A549 (cell line): ENCODE measurements around the gene AK3. TPM values are rescaled to one million over a fixed set of nuclear protein-coding genes. Genes with fewer than 3 reads are reported as not detected.
A peak's percentile ranks its signal among the peaks of the same experiment; 100 is the strongest.

Experiments used
- ATAC-seq, 2 experiments: fragments of 200-7000 bp in 1 of 2; fragments of >200 bp in 1 of 2; cut with Nextera tagmentation in 1 of 2; cut with Tn5 transposase in 1 of 2; 3 replicates each; pipeline versions ENCODE4 v1.8.0 to v1.9.1; 2018 to 2020; ENCODE audit warnings: mild to moderate bottlenecking in 1 of 2, moderate library complexity in 1 of 2
- CTCF ChIA-PET: fragments of 300-600 bp; sonication (Branson Sonifier 250); formaldehyde crosslinking; extraction: SDS; loops from one replicate; lab custom pipeline; 2021; ENCODE audit warnings: antibody characterized with exemption, inconsistent platforms; lab: Yijun Ruan, JAX
- POLR2A ChIA-PET: fragments of 350-600 bp; formaldehyde crosslinking; extraction: SDS; loops from one replicate; lab custom pipeline; 2021; ENCODE audit warnings: antibody characterized with exemption, inconsistent platforms; lab: Yijun Ruan, JAX
- DNase-seq, 2 experiments: peaks; one replicate each; pipeline versions ENCODE4 v3.0.0 to v3.0.0-alpha.2; 2011 to 2016; ENCODE audit warnings: low read depth in 1 of 2, low spot score in 1 of 2
- FAIRE-seq: peaks from 2 replicates; lab custom pipeline; 2011; peaks lifted over from hg19 to GRCh38; lab: Jason Lieb, UNC
- H3K27ac ChIP-seq, 2 experiments: fragments of >200 bp; sonication (Bioruptor Twin); formaldehyde crosslinking; 3 replicates each; pipeline ENCODE4 v1.5.1; 2016 to 2017
- H3K4me1 ChIP-seq: fragments of >200 bp; sonication (Bioruptor Twin); formaldehyde crosslinking; 3 replicates; pipeline ENCODE4 v1.6.1; 2016
- H3K4me2 ChIP-seq: fragments of >200 bp; sonication (Bioruptor Twin); formaldehyde crosslinking; 3 replicates; pipeline ENCODE4 v1.6.1; 2016
- H3K4me3 ChIP-seq: fragments of >200 bp; sonication (Bioruptor Twin); formaldehyde crosslinking; 3 replicates; pipeline ENCODE4 v1.5.1; 2016
- H3K9me3 ChIP-seq: fragments of >200 bp; sonication (Bioruptor Twin); formaldehyde crosslinking; 3 replicates; pipeline ENCODE4 v1.6.1; 2016
- CBX8 ChIP-seq: fragments of 200-600 bp; sonication (generic); IDR thresholded peaks from 2 replicates; pipeline ENCODE4 v1.6.1; 2016
- CHD4 ChIP-seq: fragments of 200-600 bp; sonication (generic); IDR thresholded peaks from 2 replicates; pipeline ENCODE4 v1.6.1; 2016; ENCODE audit warnings: antibody characterized with exemption, mild to moderate bottlenecking, borderline replicate concordance
- CTCF ChIP-seq: fragments of >200 bp; sonication (Bioruptor Twin); formaldehyde crosslinking; IDR thresholded peaks from 3 replicates; pipeline ENCODE4 v1.5.1; 2016
- E2F6 ChIP-seq: IDR thresholded peaks from 2 replicates; pipeline ENCODE4 v1.6.1; 2012; ENCODE audit warnings: low read depth, borderline replicate concordance
- EHF ChIP-seq: fragments of 250-450 bp; sonication (Bioruptor Pico); IDR thresholded peaks from 2 replicates; pipeline ENCODE4 v1.5.0; 2020; ENCODE audit warnings: mild to moderate bottlenecking
- EHMT2 ChIP-seq: fragments of 200-600 bp; sonication (generic); IDR thresholded peaks from 2 replicates; pipeline ENCODE4 v1.6.1; 2016; ENCODE audit warnings: antibody characterized with exemption, low read depth, mild to moderate bottlenecking, moderate library complexity
- FOXS1 ChIP-seq: fragments of 250-450 bp; sonication (Bioruptor Pico); IDR thresholded peaks from 2 replicates; pipeline ENCODE4 v1.5.0; 2020; ENCODE audit warnings: mild to moderate bottlenecking, moderate library complexity
- GATA3 ChIP-seq: IDR thresholded peaks from 2 replicates; pipeline ENCODE4 v1.6.1; 2012; ENCODE audit warnings: borderline replicate concordance
- HES2 ChIP-seq: fragments of >200 bp; sonication (Bioruptor Twin); formaldehyde crosslinking; IDR thresholded peaks from 2 replicates; pipeline ENCODE4 v1.6.1; 2016
- JUN ChIP-seq, 2 experiments: fragments of >200 bp; sonication (Bioruptor Twin); formaldehyde crosslinking; IDR thresholded peaks; 2 replicates in 1 of 2; 3 replicates in 1 of 2; pipeline ENCODE4 v1.6.1; 2016 to 2017
- JUNB ChIP-seq: fragments of >200 bp; sonication (Bioruptor Twin); formaldehyde crosslinking; IDR thresholded peaks from 2 replicates; pipeline ENCODE4 v1.6.1; 2016
- MAFK ChIP-seq: fragments of 450-650 bp; IDR thresholded peaks from 2 replicates; pipeline ENCODE4 v1.6.1; 2014; ENCODE audit not compliant: partially characterized antibody
- MAZ ChIP-seq: fragments of 150-350 bp; IDR thresholded peaks from 2 replicates; pipeline ENCODE4 v1.6.1; 2014; ENCODE audit warnings: antibody characterized with exemption, low read depth, low read length, borderline replicate concordance
- NFE2L2 ChIP-seq: fragments of 150-350 bp; conservative IDR thresholded peaks from 2 replicates; pipeline ENCODE4 v1.6.1; 2014; ENCODE audit warnings: low read length
- NPAS2 ChIP-seq: fragments of 250-450 bp; sonication (Bioruptor Pico); IDR thresholded peaks from 2 replicates; pipeline ENCODE4 v1.8.0; 2022; ENCODE audit warnings: mild to moderate bottlenecking, moderate library complexity, borderline replicate concordance
- PBX3 ChIP-seq: IDR thresholded peaks from 2 replicates; pipeline ENCODE4 v1.6.1; 2012
- POLR2A ChIP-seq: IDR thresholded peaks from 2 replicates; pipeline ENCODE4 v1.6.1; 2012; ENCODE audit warnings: mild to moderate bottlenecking, low read length
- RAD21 ChIP-seq, 2 experiments: fragments of >200 bp in 1 of 2; sonication (Bioruptor Twin) in 1 of 2; formaldehyde crosslinking in 1 of 2; IDR thresholded peaks in 1 of 2; conservative IDR thresholded peaks in 1 of 2; 2 replicates in 1 of 2; 3 replicates in 1 of 2; pipeline ENCODE4 v1.6.1; 2012 to 2018; ENCODE audit warnings: inconsistent platforms in 1 of 2
- SMC3 ChIP-seq: fragments of >200 bp; sonication (Bioruptor Twin); formaldehyde crosslinking; IDR thresholded peaks from 3 replicates; pipeline ENCODE4 v1.6.1; 2018; ENCODE audit warnings: inconsistent platforms
- USF2 ChIP-seq: fragments of 450-650 bp; IDR thresholded peaks from 2 replicates; pipeline ENCODE4 v1.6.1; 2014; ENCODE audit warnings: antibody characterized with exemption
- ZFP36 ChIP-seq: fragments of 450-650 bp; IDR thresholded peaks from 2 replicates; pipeline ENCODE4 v1.6.1; 2014; ENCODE audit warnings: borderline replicate concordance; ENCODE audit not compliant: partially characterized antibody
- ZNF302 ChIP-seq: fragments of 250-450 bp; sonication (Bioruptor Pico); IDR thresholded peaks from 2 replicates; pipeline ENCODE4 v1.9.0; 2021; ENCODE audit warnings: inconsistent platforms, mild to moderate bottlenecking, moderate library complexity
- WGBS: methylation state at CpG from one replicate; pipeline ENCODE4 v1.1.6; 2017; ENCODE audit errors: missing lambda C conversion rate; 5-methylcytosine and 5-hydroxymethylcytosine counted together
- polyA plus RNA-seq, 4 experiments: library from polyadenylated mRNA; depleted of rRNA in 3 of 4; stranded (reverse); fragments of >200 nt; fragmentation: RNase III in 1 of 4; extraction: RNeasy Plus Mini Kit Qiagen cat#74134 plus additional on column Dnase treatment in 1 of 4; gene quantifications; 2 replicates in 3 of 4; 3 replicates in 1 of 4; pipeline ENCODE4 v1.2.3, GENCODE V29; 2011 to 2017

AK3 gene
- polyA plus RNA-seq, 2 of the 4 experiments (the other 2 are of a cell fraction), result 51.0 to 83.0 TPM

GRCh38 chr9:4680750-4681149 lies 60.3 kb downstream of the AK3 start:
- peaks cover 21% of the 10 kb centered on the region for H3K4me1 ChIP-seq
- no peak for DNase-seq
- ChIA-PET CTCF (interaction anchor here (0.6 to 2.6 kb wide), 6 partner anchors 11 to 116 kb away, joined by 3 to 8 read pairs (median 4); partner anchors contain the start of genes AK3 and SPATA6L), POLR2A (interaction anchor here (1.2 kb wide), 1 partner anchor 15 kb away, joined by 3 read pairs; the partner anchor contains the start of gene SPATA6L)
- H3K27ac ChIP-seq, result peak overlapping the region; percentile 85 to 93
- H3K4me3 ChIP-seq, result peak overlapping the region; percentile 59
- no peak for ATAC-seq
- no peaks in the 10 kb centered on the region for H3K9me3 ChIP-seq
- H3K4me2 ChIP-seq, result peak overlapping the region; percentile 98
- TF ChIP-seq EHF (no peak), CBX8 (no peak), JUNB (no peak), NFE2L2 (no peak), FOXS1 (CRISPR knock-in tag) (no peak), GATA3 (no peak), EHMT2 (no peak), JUN (IDR thresholded peaks at IDR 0.05) (no peak), MAZ (no peak), HES2 (no peak), ZNF302 (CRISPR knock-in tag) (no peak), NPAS2 (CRISPR knock-in tag) (no peak), POLR2A (no peak), ZFP36 (no peak), E2F6 (no peak), RAD21 (conservative IDR thresholded peaks at IDR 0.05 in 1 of 2, IDR thresholded peaks at IDR 0.05 in 1 of 2) (no peak), CHD4 (no peak), PBX3 (no peak)
- WGBS, result 42% methylated on average over 2 of the region's 2 CpGs
- no peak for FAIRE-seq

- no peak for ATAC-seq
- FAIRE-seq, result no peak
- CTCF ChIA-PET, result interaction anchor here (0.7 to 1.8 kb wide), 3 partner anchors 12 to 34 kb away, joined by 3 to 8 read pairs (median 4); partner anchors contain the start of gene SPATA6L
- DNase-seq, result no peak
- WGBS, result 1% methylated on average over 10 of the region's 10 CpGs
- Histone ChIP-seq H3K9me3 (no peaks in the 10 kb centered on the region), H3K4me3 (peak overlapping the region; percentile 59), H3K27ac (peak overlapping the region; percentile 85 to 93), H3K4me1 (peaks cover 24% of the 10 kb centered on the region), H3K4me2 (peak overlapping the region; percentile 98)
- POLR2A ChIA-PET, result interaction anchor here (1.0 to 1.4 kb wide), 3 partner anchors 14 to 62 kb away, joined by 3 to 37 read pairs (median 3); partner anchors contain the start of gene SPATA6L
- TF ChIP-seq CBX8, result no peak
- TF ChIP-seq ZNF302 (CRISPR knock-in tag), result no peak
- no peak for TF ChIP-seq CTCF
- no peak for TF ChIP-seq MAFK
- no peak for TF ChIP-seq FOXS1 (CRISPR knock-in tag)
- TF ChIP-seq HES2, result no peak
- no peak for TF ChIP-seq SMC3
- no peak for TF ChIP-seq USF2
Observed at GRCh38 chr9:4680173-4680525, 60.9 kb downstream of the AK3 start.
